HCT116 (cell line): Measurements from ENCODE around the gene LAGE3. TPM values are rescaled to one million over a fixed set of nuclear protein-coding genes. Genes with fewer than 3 reads are reported as not detected.

ENCODE experiments used
- ATAC-seq: fragments of 200-7000 bp; cut with Tn5 transposase; 2 replicates; pipeline ENCODE4 v1.9.1; 2020; ENCODE audit warnings: mild to moderate bottlenecking, moderate library complexity
- BruUV-seq: library from RNA; stranded (reverse); fragments of 400-500 nt; replicated peaks from 2 replicates; lab custom pipeline; 2021; lab: Mats Ljungman, UMichigan
- CTCF ChIA-PET: fragments of 300-600 bp; sonication (Branson Sonifier 250); formaldehyde crosslinking; loops from one replicate; lab custom pipeline; 2021; ENCODE audit warnings: antibody characterized with exemption; lab: Charles Lee
- POLR2A ChIA-PET: fragments of 300-600, 350-600 bp; sonication (Branson Sonifier 250); formaldehyde crosslinking; loops from one replicate; lab custom pipeline; 2021; ENCODE audit warnings: antibody characterized with exemption; lab: Charles Lee
- RAD21 ChIA-PET, 2 experiments: fragments of 300-600 bp; sonication (Branson Sonifier 250); formaldehyde crosslinking; loops; one replicate each; lab custom pipeline; 2023; ENCODE audit warnings: low total read pairs in 2 of 2; ENCODE audit not compliant: uncharacterized antibody in 2 of 2, unreplicated experiment in 2 of 2, low non-redundant PET in 1 of 2; lab: Charles Lee
- DNase-seq: peaks from one replicate; pipeline ENCODE4 v3.0.0-alpha.2; 2010; ENCODE audit warnings: low read depth, low spot score
- H2AFZ ChIP-seq: fragments of 200-600 bp; shearing (Covaris generic), sonication (generic); 2 replicates; pipeline ENCODE4 v1.6.1; 2017; ENCODE audit warnings: low read depth, mixed run types, mixed read lengths, antibody characterized with exemption, low read length; ENCODE audit not compliant: poor library complexity, severe bottlenecking
- H3K27ac ChIP-seq: 2 replicates; pipeline ENCODE4 v1.5.1; 2012; ENCODE audit warnings: low read depth, low read length
- H3K27me3 ChIP-seq: fragments of 200-600 bp; sonication (generic); 2 replicates; pipeline ENCODE4 v1.6.1; 2016; ENCODE audit warnings: mixed run types, low read length, mixed read lengths; ENCODE audit not compliant: insufficient read depth
- H3K36me3 ChIP-seq, 2 experiments: fragments of 200-500 bp in 1 of 2; fragments of 200-600 bp in 1 of 2; sonication (Bioruptor generic) in 1 of 2; sonication (generic) in 1 of 2; 2 replicates each; pipeline versions ENCODE4 v1.5.1 to v1.6.1; 2014 to 2016; ENCODE audit warnings: low read length in 2 of 2, inconsistent platforms in 1 of 2, mixed read lengths in 1 of 2, mixed run types in 1 of 2; ENCODE audit not compliant: insufficient read depth in 2 of 2, control insufficient read depth in 1 of 2
- H3K4me1 ChIP-seq, 2 experiments: fragments of 200-600 bp in 1 of 2; sonication (generic) in 1 of 2; 2 replicates each; pipeline versions ENCODE4 v1.5.1 to v1.6.1; 2012 to 2017; ENCODE audit warnings: low read length in 2 of 2, inconsistent platforms in 1 of 2, mild to moderate bottlenecking in 1 of 2, mixed read lengths in 1 of 2, mixed run types in 1 of 2, moderate library complexity in 1 of 2; ENCODE audit not compliant: insufficient read depth in 2 of 2, control insufficient read depth in 1 of 2
- H3K4me2 ChIP-seq: fragments of 200-600 bp; sonication (generic); 2 replicates; pipeline ENCODE4 v1.6.1; 2017; ENCODE audit warnings: mixed run types, low read length, mixed read lengths
- H3K4me3 ChIP-seq, 2 experiments: fragments of 200-600 bp in 1 of 2; sonication (generic) in 1 of 2; replicated peaks in 1 of 2; 2 replicates each; pipeline ENCODE4 v1.5.1; 2011 to 2016; ENCODE audit warnings: low read length in 2 of 2, control low read depth in 1 of 2, low read depth in 1 of 2, mild to moderate bottlenecking in 1 of 2, mixed read lengths in 1 of 2, mixed run types in 1 of 2
- H3K79me2 ChIP-seq: fragments of 200-600 bp; sonication (generic); 2 replicates; pipeline ENCODE4 v1.6.1; 2017; ENCODE audit warnings: mild to moderate bottlenecking, mixed run types, low read length, moderate library complexity, mixed read lengths; ENCODE audit not compliant: insufficient read depth
- H3K9ac ChIP-seq: fragments of 200-600 bp; sonication (generic); 2 replicates; pipeline ENCODE4 v1.6.1; 2016; ENCODE audit warnings: low read length, mixed read lengths
- H3K9me2 ChIP-seq: fragments of 200-600 bp; sonication (generic), shearing (Covaris generic); 2 replicates; pipeline ENCODE4 v1.6.1; 2017; ENCODE audit warnings: mixed run types, mild to moderate bottlenecking, moderate library complexity; ENCODE audit not compliant: insufficient read depth
- H3K9me3 ChIP-seq, 2 experiments: fragments of 200-500 bp in 1 of 2; fragments of 200-600 bp in 1 of 2; sonication (Bioruptor generic) in 1 of 2; sonication (generic) in 1 of 2; 2 replicates each; pipeline ENCODE4 v1.6.1; 2014 to 2017; ENCODE audit warnings: low read length in 2 of 2, mixed read lengths in 2 of 2, inconsistent platforms in 1 of 2, low read depth in 1 of 2, mild to moderate bottlenecking in 1 of 2, mixed run types in 1 of 2, moderate library complexity in 1 of 2; ENCODE audit not compliant: control insufficient read depth in 1 of 2, insufficient read depth in 1 of 2
- H4K20me1 ChIP-seq: fragments of 200-600 bp; sonication (generic), shearing (Covaris generic); 2 replicates; pipeline ENCODE4 v1.6.1; 2017; ENCODE audit warnings: mixed run types, mild to moderate bottlenecking, moderate library complexity; ENCODE audit not compliant: insufficient read depth
- CBX3 ChIP-seq: IDR thresholded peaks from 2 replicates; pipeline ENCODE4 v1.6.1; 2012; ENCODE audit warnings: low read depth
- CEBPB ChIP-seq: IDR thresholded peaks from 2 replicates; pipeline ENCODE4 v1.6.1; 2012; ENCODE audit warnings: low read depth
- EGR1 ChIP-seq: IDR thresholded peaks from 2 replicates; pipeline ENCODE4 v1.6.1; 2012; ENCODE audit warnings: low read depth
- FOSL1 ChIP-seq: IDR thresholded peaks from 2 replicates; pipeline ENCODE4 v1.6.1; 2012; ENCODE audit warnings: low read depth
- POLR2A ChIP-seq: IDR thresholded peaks from 2 replicates; pipeline ENCODE4 v1.7.0; 2011; ENCODE audit warnings: borderline replicate concordance; ENCODE audit not compliant: insufficient read depth, insufficient read length; ENCODE audit errors: extremely low read depth
- POLR2AphosphoS5 ChIP-seq: IDR thresholded peaks from 2 replicates; pipeline ENCODE4 v1.6.1; 2011; ENCODE audit warnings: mild to moderate bottlenecking, low read depth, low read length, moderate library complexity
- RAD21 ChIP-seq: IDR thresholded peaks from 2 replicates; pipeline ENCODE4 v1.6.1; 2012; ENCODE audit warnings: low read depth, mild to moderate bottlenecking
- SP1 ChIP-seq: IDR thresholded peaks from 2 replicates; pipeline ENCODE4 v1.6.1; 2012; ENCODE audit warnings: low read depth
- SRF ChIP-seq: IDR thresholded peaks from 2 replicates; pipeline ENCODE4 v1.6.1; 2012; ENCODE audit warnings: low read depth
- TCF7L2 ChIP-seq: IDR thresholded peaks from 2 replicates; pipeline ENCODE4 v1.7.0; 2011; ENCODE audit warnings: borderline replicate concordance, inconsistent platforms; ENCODE audit not compliant: insufficient read depth, insufficient read length; ENCODE audit errors: extremely low read depth
- intact Hi-C: fragments of 100-400 bp; cut with micrococcal nuclease; formaldehyde crosslinking; loops from 2 replicates; pipeline ENCODE4 v1.10.0; 2022
- total RNA-seq: library from RNA; stranded (reverse); gene quantifications from one replicate; pipeline ENCODE4 v1.2.1, GENCODE V29; 2021; ENCODE audit not compliant: unreplicated experiment
- TF ChIP-seq, protein P1 (sequence below): IDR thresholded peaks from 2 replicates; pipeline ENCODE4 v1.6.1; 2011; ENCODE audit warnings: mild to moderate bottlenecking, low read length, moderate library complexity; ENCODE audit not compliant: insufficient replicate concordance; ENCODE audit errors: extremely low read depth
- TF ChIP-seq, protein P2 (sequence below): IDR thresholded peaks from 2 replicates; pipeline ENCODE4 v1.6.1; 2012

Gene LAGE3
- total RNA-seq, 1 experiment from 2014 or later = 42.8 TPM

GRCh38 chrX:154508384-154508745, 29.3 kb upstream of the LAGE3 start:
- H3K27me3 ChIP-seq = no peaks in the 10 kb centered on the region
- no peak overlapping the region for H3K4me2 ChIP-seq
- TF ChIP-seq CEBPB = no peak
- TF ChIP-seq, protein P1, sequence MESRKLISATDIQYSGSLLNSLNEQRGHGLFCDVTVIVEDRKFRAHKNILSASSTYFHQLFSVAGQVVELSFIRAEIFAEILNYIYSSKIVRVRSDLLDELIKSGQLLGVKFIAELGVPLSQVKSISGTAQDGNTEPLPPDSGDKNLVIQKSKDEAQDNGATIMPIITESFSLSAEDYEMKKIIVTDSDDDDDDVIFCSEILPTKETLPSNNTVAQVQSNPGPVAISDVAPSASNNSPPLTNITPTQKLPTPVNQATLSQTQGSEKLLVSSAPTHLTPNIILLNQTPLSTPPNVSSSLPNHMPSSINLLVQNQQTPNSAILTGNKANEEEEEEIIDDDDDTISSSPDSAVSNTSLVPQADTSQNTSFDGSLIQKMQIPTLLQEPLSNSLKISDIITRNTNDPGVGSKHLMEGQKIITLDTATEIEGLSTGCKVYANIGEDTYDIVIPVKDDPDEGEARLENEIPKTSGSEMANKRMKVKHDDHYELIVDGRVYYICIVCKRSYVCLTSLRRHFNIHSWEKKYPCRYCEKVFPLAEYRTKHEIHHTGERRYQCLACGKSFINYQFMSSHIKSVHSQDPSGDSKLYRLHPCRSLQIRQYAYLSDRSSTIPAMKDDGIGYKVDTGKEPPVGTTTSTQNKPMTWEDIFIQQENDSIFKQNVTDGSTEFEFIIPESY = no peak
- H3K9me2 ChIP-seq = no peaks in the 10 kb centered on the region
- CTCF ChIA-PET = no interaction called here
- POLR2A ChIA-PET = no interaction called here
- H3K4me3 ChIP-seq = no peak overlapping the region
- no peak for ATAC-seq
- RAD21 ChIA-PET = no interaction called here
- H3K27ac ChIP-seq = no peak overlapping the region
- no peak overlapping the region for H2AFZ ChIP-seq
- no peak for DNase-seq
- H3K4me1 ChIP-seq = peaks cover 0 to 5% of the 10 kb centered on the region in 2 experiments; a peak in 1 of 4 replicates
- H3K9me3 ChIP-seq = no peaks in the 10 kb centered on the region
- no peaks in the 10 kb centered on the region for H3K79me2 ChIP-seq
- H4K20me1 ChIP-seq = no peaks in the 10 kb centered on the region
- no peak overlapping the region for H3K9ac ChIP-seq
- BruUV-seq = no TSS peak
- intact Hi-C loops = no loop called here
- H3K36me3 ChIP-seq = no peaks in the 10 kb centered on the region

GRCh38 chrX:154507673-154508383, 28.7 kb upstream of the LAGE3 start:
- no peak for ATAC-seq
- no peak for DNase-seq
- intact Hi-C loops = no loop called here
- Histone ChIP-seq H3K9ac (no peak overlapping the region), H3K4me3 (no peak overlapping the region), H4K20me1 (no peaks in the 10 kb centered on the region), H3K79me2 (no peaks in the 10 kb centered on the region), H3K9me3 (no peaks in the 10 kb centered on the region), H3K27ac (no peak overlapping the region), H3K4me1 (peaks cover 0 to 5% of the 10 kb centered on the region in 2 experiments; a peak in 1 of 4 replicates), H3K9me2 (no peaks in the 10 kb centered on the region), H2AFZ (no peak overlapping the region), H3K4me2 (no peak overlapping the region), H3K36me3 (no peaks in the 10 kb centered on the region), H3K27me3 (no peaks in the 10 kb centered on the region)
- ChIA-PET POLR2A (no interaction called here), RAD21 (no interaction called here), CTCF (no interaction called here)
- no TSS peak for BruUV-seq
- TF ChIP-seq, protein P2, sequence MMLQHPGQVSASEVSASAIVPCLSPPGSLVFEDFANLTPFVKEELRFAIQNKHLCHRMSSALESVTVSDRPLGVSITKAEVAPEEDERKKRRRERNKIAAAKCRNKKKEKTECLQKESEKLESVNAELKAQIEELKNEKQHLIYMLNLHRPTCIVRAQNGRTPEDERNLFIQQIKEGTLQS = no peak
- TF ChIP-seq RAD21 (no peak), SRF (no peak), POLR2AphosphoS5 (no peak), TCF7L2 (no peak), FOSL1 (no peak), EGR1 (no peak), CBX3 (no peak), SP1 (no peak), POLR2A (no peak)
- TF ChIP-seq, protein P1 = no peak
